Right lobe of liver (tissue), 4 donors: Measurements from ENCODE around the gene RALGPS1.

Experiments
- CTCF ChIP-seq, 4 donors: fragments of 200-600 bp in 3 of 4; fragments of 450-650 bp in 1 of 4; IDR thresholded peaks; one replicate each; pipeline versions ENCODE4 v1.5.1 to v1.8.0; 2016 to 2022; ENCODE audit warnings: antibody characterized with exemption in 4 of 4, mild to moderate bottlenecking in 2 of 4
- POLR2A ChIP-seq: fragments of 450-650 bp; IDR thresholded peaks from one replicate; pipeline ENCODE4 v1.6.1; 2017; ENCODE audit warnings: antibody characterized with exemption, mild to moderate bottlenecking
- donor health status: DM: no; HTN: no; CAD: no.
- donor health status: DM: no; HTN: no; CAD: no.
- donor health status: DM: no; HTN: yes; CAD: no.

- TF ChIP-seq CTCF (IDR thresholded peaks at IDR 0.05) (no peak), POLR2A (no peak)
Observed at GRCh38 chr9:127269449-127269848, 354.9 kb downstream of the RALGPS1 start.
